GM18511 (cell line): ENCODE data around the gene USP8.
"Not testable (repeated sequence)": the region's sequence is repeated elsewhere in the genome, so short reads cannot be mapped to it uniquely, and the experiment has no call there.

ENCODE experiments used
- ATAC-seq: cut with Tn5 transposase; IDR thresholded peaks from one replicate; pipeline ENCODE4 v1.9.1; 2021; ENCODE audit warnings: mild to moderate bottlenecking, moderate library complexity; ENCODE audit not compliant: unreplicated experiment

USP8 gene

DNA sequence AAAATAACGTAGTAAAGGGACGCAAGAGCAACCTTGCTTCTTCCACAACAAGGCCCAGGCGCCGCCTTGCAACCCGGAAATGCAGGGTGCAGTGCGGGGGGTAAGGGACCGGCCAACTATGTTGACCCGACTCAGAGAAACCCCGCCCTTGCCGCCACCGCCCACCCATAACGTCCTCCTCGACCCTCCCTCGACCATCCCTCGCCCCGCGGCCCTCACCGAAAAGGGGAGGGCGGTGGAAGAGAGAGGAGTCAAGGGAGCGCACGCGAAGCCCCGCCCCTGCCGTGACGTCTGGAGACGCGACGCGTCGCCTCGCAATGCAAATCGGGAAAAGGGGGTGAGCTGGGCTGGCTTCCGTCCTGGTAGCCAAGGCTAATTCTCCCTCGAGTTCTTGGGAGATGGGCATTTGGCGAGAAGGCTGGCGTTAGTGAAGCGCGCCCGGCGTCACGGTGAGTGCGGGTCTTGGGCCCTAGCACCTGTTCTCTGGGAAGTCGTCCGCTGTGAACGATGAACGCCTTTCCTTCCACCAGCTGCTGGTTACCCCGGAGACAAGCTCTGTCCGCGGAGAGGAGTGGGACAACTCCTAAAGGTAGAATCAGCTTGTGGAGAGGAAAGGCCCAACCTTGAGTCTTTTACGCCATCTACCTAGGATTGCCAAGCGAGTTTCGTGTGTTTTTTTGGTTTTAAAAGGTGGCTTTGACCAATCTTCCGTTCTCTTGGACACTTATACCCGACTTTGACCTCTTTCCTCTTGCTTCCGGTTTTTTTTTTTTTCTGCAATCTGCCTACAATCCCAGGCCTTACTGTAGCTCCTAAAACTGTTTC lies at the start of gene USP8:
USP8 (plus strand) TSS at position 340 of the 825 bp plus-strand sequence. CDS start 14,669 bp downstream, outside the sequence.
- peak; percentile 96 for ATAC-seq

DNA sequence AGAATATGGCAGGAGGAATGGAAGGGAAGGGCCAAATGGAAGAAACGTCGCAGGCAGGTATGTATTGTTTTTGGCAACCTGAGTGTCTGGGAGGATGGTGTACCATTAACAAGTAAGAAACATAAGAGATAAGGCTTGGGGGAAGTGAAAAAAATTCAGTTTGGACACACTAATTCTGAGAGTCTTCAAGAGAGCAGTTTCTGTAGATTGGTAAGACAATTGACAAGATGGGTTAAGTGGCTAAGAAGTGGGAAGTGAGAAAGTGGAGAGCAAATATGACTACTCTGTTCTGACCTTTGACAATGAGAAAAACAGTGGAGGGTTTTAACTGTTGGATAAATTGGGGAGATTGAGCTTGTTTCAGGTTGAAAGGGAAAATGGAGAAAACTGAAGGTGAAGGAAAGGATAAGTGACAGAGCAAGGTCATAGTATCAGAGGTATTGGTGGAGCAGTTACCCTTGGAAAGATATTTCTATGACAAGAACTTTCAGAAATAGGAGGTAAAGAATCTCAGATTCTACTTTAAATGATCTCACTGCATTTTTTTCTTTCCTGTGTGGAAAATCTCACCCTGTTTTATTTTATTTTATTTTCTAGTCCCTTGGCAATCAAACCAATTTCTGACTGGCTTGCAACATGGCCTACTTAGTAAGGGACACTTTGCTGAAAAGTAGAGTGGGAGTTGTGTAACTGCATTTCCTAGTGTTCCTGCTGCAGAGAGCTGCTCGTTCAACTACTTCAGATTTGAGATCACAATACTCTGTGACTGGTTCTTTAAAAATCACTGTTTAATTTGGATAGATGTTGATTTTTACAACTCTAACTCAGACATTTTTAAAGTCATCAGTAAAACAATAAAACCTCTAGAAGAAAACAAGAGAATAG lies 46.1 kb upstream of the USP8 start:
- peak; percentile 100 for ATAC-seq

DNA sequence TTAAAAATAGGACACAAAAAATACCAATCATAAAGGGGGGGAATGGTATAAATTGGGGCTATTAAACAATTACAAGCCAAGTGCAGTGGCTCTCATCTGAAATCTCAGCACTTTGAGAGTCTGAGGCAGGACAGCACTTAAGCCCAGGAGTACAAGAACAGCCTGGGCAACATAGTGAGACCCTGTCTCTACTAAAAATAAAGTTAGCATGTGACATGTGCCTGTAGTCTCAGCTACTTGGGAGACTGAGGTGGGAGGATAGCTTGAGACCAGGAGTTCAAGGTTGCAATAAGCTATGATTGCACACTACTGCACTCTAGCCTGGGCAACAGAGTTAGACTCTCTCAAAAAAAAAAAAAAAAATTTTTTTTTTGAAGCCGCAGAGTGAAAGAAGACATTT lies 45.4 kb upstream of the USP8 start:
- no peak for ATAC-seq

DNA sequence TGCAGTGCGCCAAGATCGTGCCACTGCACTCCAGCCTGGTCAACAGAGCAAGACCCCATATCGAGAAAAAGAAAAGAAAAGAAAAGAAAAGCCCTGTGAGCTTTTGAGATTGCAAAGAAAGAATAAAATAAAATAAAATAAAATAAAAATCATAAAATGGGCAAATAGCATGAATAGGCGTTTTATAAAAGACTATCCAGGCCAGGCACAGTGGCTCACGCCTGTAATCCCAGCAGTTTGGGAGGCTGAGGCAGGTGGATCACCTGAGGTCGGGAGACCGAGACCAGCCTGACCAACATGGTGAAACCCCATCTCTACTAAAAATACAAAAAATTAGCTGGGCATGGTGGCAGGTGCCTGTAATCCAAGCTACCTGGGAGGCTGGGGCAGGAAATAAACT lies 44.8 kb upstream of the USP8 start:
- ATAC-seq, result not testable (repeated sequence)

DNA sequence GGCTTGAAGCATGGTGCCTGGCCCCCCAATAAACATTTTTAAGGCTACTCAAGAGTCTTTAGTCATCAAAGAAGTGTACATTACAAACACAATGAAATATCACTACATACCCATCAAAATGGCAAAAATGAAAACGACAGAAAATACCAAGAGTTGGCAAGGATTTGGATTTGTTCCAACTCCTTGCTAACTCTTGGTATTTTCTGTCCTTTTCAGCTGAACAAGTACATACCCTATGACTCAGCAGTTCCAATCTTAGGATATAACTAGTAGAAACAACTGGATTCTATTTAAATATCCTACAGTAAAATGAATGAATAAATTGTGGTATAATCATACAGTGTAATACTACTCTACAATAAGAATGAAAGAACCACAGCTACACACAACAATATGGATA lies 44.1 kb upstream of the USP8 start:
- ATAC-seq, result no peak

DNA sequence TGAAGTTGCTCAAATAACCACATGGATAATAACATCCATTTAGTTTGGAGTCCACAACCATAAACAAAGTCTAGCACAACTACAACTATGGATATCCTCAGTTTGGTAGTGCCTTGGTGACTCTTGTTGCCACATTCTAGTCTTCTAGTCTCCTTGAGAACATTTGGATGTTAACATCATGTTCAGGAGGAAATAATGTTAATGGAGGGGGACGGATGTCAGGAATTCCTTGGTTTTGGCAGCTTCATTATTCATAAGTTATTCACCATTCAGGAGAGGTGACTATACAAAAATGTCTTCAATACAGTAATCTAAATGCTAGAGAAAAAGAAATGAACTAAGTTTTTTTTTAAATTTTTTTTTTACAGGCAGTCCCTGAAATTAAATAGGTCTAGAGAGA lies 42.8 kb upstream of the USP8 start:
- ATAC-seq, result no peak

DNA sequence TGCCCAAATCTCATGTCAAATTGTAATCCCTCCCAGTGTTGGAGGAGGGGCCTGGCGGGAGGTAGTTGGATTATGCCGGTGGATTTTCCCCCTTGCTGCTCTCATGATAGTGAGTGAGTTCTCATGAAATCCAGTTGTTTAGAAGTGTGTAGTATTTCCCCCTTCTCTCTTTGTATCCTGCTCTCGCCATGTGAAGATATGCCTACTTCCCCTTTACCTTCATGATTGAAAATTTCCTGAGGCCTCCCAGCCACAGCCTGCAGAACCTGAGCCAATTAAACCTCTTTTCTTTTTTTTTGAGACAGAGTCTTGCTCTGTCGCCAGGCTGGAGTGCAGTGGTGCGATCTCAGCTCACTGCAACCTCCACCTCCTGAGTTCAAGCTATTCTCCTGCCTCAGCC lies 41.8 kb upstream of the USP8 start:
- not testable (repeated sequence) for ATAC-seq

DNA sequence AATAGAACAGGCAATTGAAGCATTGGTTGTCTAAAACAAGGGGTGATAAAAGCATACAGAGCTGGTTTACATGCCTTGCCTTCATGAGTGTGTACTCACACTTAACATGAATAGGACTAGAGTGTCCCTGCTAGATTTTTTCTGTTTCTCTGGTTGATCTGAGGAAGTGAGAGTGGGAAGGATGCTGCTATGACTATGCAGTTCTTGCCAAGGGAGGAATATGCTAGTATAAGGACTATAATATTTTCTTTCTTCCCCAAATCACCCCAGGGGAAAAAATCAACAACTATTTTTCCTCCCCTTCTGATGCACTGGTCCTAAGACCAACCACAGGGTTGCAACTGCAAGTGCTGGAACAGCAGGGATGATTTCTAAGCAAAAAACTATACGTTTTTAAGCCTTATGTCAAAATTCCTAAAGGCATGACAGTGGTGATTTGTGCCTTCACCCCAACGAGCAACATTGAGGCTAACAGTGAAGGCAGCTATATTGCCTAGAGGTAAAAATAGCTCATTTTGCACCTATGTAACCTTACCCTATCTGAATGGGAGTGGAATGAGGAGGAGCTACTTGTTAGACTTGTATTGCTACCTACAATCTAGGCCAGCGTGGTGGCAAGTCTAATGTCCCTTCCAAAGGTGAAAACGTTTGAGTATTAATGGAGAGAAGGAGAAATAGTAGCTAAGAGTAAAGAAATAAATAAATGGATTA lies 33.5 kb upstream of the USP8 start:
- ATAC-seq, result peak; percentile 87

DNA sequence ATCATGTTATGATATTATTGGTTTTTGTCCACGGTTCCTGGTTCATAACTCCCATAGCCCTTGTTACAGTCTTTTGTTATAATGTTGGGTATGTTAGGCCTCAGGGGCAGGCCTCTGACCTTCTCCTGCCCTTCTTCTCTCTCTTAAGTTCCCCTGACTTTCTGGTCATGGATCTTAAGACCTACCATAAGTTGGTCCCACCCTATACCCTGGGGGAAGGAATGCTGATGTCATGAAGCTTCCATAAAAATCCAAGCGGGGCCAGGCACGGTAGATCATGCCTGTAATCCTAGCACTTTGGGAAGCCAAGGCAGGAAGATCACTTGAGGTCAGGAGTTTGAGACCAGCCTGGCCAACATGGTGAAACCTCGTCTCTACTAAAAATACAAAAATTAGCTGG lies 32.6 kb upstream of the USP8 start:
- not testable (repeated sequence) for ATAC-seq

DNA sequence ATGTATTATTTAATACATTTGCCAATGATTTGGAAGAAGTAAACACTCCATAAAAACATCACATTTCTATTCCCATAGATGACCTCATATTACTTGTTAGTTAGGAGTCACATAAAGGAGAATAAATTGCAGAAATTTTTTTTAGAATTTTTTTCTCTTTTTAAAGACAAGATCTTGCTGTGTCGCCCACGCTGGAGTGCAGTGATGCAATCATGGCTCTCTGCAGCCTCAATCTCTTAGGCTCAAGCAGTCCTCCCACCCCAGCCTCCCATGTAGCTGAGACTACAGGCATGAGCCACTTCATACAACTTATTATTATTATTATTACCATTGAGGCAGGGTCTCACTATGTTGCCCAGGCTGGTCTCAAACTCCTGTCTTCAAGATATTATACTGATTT lies 12.3 kb upstream of the USP8 start:
- ATAC-seq, result no peak

DNA sequence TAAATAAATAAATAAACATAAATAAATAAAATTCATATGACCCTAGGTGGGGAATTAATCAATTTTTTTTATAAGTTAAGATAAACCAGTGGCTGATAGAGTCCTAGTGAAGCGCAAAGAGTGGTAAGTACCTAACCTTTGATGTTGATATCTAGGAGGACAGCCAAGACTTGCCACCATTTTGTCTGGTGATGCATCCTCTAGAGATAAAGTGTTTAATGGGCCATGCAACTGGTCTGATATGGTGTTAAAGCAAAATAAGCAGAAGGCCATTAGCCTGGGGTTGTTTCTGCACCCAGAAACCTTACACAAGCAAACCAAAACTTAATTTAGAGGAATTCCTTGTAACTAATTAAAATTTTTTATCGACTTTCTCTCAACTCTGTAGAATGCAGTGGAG lies 9.6 kb upstream of the USP8 start:
- ATAC-seq, result no peak

DNA sequence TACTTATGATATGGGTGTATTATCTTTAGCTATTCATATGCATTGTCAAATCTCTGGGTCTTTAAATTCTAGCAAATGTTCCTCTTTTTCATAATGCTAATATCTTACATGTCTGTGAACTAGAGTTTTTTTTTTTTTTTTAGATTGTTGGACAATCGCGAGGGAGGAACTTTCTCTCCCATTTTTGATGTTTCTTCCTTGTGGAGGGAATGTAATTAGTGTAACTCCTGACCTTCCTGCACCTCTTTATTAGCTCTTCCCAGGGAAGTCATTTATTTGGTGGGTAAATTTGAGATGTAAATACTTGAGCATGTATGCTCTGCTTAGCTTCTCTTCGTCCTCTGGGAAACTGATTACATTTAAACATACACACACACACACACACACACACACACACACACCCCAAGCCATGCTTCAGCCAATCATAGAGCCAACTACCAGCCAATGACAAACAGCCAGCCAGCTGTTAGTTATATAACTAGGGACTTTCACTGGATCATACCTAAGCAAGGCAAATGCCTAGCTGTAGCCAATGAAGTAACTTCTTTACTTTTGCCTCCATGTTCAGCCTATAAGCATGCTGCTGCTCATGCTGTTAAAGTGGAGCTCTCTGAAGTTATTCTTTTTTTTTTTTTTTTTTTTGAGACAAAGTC lies 8.3 kb upstream of the USP8 start:
- no peak for ATAC-seq

DNA sequence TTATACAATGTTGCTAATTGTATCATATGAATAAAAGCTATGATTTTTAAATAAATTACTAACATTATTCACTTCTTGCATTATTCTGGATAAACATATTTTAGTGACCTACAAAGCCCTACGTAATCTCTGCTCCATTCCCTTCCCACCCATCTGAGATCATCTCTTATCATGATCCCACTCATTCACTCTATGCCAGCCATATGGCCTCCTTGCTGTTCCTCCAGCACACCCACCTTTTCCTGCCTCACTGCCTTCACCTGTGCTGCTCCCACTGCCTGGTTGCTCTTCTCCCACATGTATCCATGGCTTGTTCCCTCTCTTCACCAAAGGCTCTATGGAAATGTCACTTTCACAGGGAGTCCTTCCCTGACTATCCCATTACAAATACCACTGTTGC lies 7.3 kb upstream of the USP8 start:
- no peak for ATAC-seq

DNA sequence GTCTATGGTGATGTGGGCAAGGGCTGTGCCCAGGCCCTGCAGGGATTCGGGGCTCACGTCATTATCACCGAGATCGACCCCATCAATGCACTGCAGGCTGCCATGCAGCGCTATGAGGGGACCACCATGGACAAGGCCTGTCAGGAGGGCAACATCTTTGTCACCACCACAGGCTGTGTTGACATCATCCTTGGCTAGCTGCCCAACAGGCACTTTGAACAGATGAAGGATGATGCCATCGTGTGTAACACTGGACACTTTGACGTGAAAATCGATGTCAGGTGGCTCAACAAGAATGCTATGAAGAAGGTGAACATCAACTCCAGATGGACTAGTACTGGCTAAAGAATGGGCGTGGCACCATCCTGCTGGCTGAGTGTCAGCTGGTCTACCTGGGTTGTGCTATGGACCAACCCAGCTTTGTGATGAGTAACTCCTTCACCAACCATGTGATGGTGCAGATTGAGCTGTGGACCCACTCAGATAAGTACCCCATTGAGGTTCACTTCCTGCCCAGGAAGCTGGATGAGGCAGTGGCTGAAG lies 6.1 kb upstream of the USP8 start:
- ATAC-seq, result no peak

DNA sequence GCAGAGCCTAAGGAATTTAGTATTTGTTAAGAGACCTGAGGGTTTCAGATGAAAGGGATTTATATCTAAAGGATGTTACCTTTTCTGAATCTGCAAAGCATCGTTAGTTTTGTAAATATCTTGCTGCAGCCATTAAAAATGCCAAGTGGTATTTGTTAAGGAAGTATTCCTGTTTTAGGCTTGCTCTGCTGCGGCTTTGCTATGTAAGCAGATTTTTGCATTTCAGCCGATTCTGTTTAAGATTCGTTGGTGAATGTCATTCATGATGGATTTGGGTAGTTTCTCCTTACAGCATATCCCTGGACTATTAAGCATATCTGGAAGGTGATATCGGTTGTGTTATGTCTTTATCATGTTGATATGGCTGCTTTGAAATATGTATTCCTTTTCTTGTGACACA lies 1.0 kb downstream of the USP8 start:
- no peak for ATAC-seq

DNA sequence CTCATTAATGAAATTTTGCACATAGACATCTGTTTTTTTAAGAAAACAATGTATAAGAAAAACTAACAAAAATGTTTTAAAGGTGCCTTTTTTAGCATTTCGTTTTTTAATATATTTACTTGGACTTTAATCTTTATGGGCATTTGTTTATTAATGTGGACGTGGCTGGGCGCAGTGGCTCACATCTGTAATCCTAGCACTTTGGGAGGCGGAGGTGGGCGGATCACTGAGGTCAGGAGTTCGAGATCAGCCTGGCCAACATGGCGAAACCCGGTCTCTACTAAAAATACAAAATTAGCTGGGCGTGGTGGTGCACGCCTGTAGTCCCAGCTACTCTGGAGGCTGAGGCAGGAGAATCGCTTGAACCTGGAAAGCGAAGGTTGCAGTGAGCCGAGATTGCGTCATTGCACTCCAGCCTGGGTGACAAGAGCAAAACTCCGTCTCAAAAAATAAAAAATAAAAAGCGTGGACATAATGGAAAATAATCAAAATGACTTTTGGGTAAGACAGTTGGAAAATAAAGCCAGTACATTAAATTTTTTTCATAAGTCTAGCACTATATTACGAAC lies 1.6 kb downstream of the USP8 start:
- ATAC-seq, result not testable (repeated sequence)

DNA sequence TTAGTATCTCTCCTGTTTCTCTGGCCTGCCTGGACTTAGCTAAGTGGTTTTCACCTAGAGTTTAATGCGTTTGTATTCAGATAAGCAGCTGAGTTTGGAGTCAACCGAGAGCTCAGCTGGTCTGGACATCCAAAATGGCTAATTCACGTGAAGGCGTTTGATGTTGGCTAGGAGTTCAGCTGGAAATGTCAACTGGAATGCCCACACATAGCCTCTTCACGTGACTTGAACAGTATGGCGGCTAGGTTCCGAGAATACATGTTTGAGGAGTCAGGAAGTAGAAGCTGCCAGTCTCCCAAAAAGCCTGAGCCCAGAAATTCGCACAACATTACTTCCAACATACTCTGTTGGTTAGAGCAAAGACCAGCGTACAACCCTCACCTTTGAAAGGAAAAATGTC lies 2.2 kb downstream of the USP8 start:
- ATAC-seq, result no peak

DNA sequence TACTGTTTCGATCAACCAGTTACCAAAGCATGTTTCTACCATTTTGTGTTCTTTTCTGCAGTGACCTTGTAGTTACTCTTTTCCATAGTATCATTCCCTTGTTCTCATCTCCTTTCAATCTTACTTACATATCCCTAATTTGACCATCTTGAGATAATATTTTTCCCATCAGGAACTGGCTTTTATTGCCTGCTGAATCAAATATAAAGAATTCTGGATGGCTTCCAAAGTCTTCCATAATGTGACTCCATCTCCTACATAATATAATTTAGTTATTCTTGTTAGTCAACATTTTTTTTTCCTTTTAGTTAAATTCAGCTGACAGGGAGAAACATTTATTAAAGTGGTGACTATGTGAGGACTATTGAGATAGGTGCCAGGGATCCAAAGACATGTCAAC lies 7.0 kb downstream of the USP8 start:
- ATAC-seq, result no peak

DNA sequence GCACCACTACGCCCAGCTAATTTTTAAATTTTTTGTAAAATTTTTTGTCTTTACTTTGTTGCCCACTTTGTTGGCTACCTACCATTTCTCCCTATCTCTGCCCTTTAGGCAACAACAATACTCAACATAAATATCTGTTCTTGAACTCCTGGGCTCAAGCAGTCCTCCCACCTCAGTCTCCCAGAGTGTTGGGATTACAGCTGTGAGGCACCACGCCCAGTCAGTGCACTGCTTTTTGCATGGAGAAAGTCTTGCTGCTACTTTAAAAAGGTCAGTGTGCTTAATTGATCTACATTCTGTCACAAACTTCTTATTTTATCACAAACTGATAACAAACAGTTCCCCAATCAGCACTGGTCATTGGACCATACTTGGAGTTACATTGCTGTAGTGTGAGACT lies 8.0 kb downstream of the USP8 start:
- ATAC-seq, result no peak

DNA sequence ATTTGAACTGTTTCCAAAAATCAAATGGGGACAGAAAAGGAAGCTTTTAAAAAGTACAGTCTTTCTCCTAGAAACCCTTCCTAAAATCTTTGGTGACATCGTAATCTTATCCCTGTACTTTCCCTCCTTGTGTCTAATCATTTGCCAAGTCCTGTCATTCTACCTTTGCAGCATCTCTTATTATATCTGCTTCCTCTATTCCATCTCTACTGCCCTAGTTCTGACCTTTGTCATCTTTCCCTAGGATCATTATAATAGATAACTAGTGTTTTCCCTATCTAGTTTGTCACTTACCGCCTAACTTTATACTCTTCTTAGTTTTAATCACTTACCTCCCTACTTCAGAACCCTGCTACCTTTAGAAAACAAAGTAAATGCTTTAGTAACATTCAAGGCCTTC lies 11.6 kb downstream of the USP8 start:
- ATAC-seq, result no peak
